NB4 (cell line): Measurements from ENCODE around the gene KDM6B.
A peak's percentile ranks its signal among the peaks of the same experiment; 100 is the strongest.

Source experiments
- DNase-seq: peaks from one replicate; pipeline ENCODE4 v3.0.0; 2010; ENCODE audit warnings: low read depth
- H3K4me3 ChIP-seq: one replicate; pipeline ENCODE4 v1.5.1; 2011; ENCODE audit warnings: mild to moderate bottlenecking, low read depth, low read length, moderate library complexity
- MYC ChIP-seq: IDR thresholded peaks from 2 replicates; pipeline ENCODE4 v1.6.1; 2011; ENCODE audit warnings: low read depth, low read length
- POLR2A ChIP-seq: IDR thresholded peaks from 2 replicates; pipeline ENCODE4 v1.6.1; 2011; ENCODE audit warnings: mild to moderate bottlenecking; ENCODE audit not compliant: insufficient read length; ENCODE audit errors: extremely low read depth
- TF ChIP-seq, protein P1 (sequence below): IDR thresholded peaks from one replicate; pipeline ENCODE4 v1.5.1; 2012; ENCODE audit warnings: low read depth, low read length
- TF ChIP-seq, protein P2 (sequence below): IDR thresholded peaks from 2 replicates; pipeline ENCODE4 v1.6.1; 2011; ENCODE audit warnings: low read depth, low read length

KDM6B gene

DNA sequence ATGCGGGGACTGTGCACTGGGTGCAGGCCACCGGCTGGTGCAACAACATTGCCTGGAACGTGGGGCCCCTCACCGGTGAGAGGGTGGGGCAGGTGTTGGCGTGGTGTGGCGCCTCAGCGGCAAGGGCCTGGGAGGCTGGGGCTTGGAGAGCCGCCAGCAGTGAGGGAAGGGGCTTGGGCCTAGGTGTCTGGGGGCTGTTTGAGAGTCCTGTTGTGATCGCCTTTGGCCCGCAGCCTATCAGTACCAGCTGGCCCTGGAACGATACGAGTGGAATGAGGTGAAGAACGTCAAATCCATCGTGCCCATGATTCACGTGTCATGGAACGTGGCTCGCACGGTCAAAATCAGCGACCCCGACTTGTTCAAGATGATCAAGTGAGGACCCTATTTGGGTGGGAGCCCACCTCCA lies 18.2 kb downstream of the KDM6B start:
- DNase-seq, result no peak
- TF ChIP-seq POLR2A, result no peak
- TF ChIP-seq, protein P1, sequence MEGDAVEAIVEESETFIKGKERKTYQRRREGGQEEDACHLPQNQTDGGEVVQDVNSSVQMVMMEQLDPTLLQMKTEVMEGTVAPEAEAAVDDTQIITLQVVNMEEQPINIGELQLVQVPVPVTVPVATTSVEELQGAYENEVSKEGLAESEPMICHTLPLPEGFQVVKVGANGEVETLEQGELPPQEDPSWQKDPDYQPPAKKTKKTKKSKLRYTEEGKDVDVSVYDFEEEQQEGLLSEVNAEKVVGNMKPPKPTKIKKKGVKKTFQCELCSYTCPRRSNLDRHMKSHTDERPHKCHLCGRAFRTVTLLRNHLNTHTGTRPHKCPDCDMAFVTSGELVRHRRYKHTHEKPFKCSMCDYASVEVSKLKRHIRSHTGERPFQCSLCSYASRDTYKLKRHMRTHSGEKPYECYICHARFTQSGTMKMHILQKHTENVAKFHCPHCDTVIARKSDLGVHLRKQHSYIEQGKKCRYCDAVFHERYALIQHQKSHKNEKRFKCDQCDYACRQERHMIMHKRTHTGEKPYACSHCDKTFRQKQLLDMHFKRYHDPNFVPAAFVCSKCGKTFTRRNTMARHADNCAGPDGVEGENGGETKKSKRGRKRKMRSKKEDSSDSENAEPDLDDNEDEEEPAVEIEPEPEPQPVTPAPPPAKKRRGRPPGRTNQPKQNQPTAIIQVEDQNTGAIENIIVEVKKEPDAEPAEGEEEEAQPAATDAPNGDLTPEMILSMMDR, result no peak
- TF ChIP-seq, protein P2, sequence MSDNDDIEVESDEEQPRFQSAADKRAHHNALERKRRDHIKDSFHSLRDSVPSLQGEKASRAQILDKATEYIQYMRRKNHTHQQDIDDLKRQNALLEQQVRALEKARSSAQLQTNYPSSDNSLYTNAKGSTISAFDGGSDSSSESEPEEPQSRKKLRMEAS, result no peak
- no peak for TF ChIP-seq MYC
- H3K4me3 ChIP-seq, result no peak overlapping the region

DNA sequence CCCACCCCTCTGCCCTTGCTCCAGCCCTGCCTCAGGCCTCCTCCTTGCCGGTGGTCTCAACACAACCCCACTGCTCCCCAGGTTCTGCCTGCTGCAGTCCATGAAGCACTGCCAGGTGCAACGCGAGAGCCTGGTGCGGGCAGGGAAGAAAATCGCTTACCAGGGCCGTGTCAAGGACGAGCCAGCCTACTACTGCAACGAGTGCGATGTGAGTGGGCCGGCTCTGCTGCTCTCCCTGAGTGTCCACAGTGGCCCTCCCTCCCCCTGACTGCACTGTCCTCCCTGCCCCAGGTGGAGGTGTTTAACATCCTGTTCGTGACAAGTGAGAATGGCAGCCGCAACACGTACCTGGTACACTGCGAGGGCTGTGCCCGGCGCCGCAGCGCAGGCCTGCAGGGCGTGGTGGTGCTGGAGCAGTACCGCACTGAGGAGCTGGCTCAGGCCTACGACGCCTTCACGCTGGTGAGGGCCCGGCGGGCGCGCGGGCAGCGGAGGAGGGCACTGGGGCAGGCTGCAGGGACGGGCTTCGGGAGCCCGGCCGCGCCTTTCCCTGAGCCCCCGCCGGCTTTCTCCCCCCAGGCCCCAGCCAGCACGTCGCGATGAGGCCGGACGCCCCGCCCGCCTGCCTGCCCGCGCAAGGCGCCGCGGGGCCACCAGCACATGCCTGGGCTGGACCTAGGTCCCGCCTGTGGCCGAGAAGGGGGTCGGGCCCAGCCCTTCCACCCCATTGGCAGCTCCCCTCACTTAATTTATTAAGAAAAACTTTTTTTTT lies 19.1 kb downstream of the KDM6B start:
- TF ChIP-seq, protein P1, result no peak
- TF ChIP-seq, protein P2, result no peak
- no peak for TF ChIP-seq MYC
- TF ChIP-seq POLR2A, result no peak
- no peak overlapping the region for H3K4me3 ChIP-seq
- no peak for DNase-seq

DNA sequence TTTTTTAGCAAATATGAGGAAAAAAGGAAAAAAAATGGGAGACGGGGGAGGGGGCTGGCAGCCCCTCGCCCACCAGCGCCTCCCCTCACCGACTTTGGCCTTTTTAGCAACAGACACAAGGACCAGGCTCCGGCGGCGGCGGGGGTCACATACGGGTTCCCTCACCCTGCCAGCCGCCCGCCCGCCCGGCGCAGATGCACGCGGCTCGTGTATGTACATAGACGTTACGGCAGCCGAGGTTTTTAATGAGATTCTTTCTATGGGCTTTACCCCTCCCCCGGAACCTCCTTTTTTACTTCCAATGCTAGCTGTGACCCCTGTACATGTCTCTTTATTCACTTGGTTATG lies 19.6 kb downstream of the KDM6B start:
- no peak for DNase-seq
- no peak overlapping the region for H3K4me3 ChIP-seq
- TF ChIP-seq, protein P1, result no peak
- TF ChIP-seq, protein P2, result no peak
- TF ChIP-seq POLR2A (no peak), MYC (no peak)

DNA sequence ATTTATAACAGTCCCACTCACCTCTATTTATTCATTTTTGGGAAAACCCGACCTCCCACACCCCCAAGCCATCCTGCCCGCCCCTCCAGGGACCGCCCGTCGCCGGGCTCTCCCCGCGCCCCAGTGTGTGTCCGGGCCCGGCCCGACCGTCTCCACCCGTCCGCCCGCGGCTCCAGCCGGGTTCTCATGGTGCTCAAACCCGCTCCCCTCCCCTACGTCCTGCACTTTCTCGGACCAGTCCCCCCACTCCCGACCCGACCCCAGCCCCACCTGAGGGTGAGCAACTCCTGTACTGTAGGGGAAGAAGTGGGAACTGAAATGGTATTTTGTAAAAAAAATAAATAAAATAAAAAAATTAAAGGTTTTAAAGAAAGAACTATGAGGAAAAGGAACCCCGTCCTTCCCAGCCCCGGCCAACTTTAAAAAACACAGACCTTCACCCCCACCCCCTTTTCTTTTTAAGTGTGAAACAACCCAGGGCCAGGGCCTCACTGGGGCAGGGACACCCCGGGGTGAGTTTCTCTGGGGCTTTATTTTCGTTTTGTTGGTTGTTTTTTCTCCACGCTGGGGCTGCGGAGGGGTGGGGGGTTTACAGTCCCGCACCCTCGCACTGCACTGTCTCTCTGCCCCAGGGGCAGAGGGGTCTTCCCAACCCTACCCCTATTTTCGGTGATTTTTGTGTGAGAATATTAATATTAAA lies 20.2 kb downstream of the KDM6B start:
- H3K4me3 ChIP-seq, result no peak overlapping the region
- TF ChIP-seq POLR2A (no peak), MYC (no peak)
- TF ChIP-seq, protein P1, result no peak
- TF ChIP-seq, protein P2, result no peak
- DNase-seq, result no peak

DNA sequence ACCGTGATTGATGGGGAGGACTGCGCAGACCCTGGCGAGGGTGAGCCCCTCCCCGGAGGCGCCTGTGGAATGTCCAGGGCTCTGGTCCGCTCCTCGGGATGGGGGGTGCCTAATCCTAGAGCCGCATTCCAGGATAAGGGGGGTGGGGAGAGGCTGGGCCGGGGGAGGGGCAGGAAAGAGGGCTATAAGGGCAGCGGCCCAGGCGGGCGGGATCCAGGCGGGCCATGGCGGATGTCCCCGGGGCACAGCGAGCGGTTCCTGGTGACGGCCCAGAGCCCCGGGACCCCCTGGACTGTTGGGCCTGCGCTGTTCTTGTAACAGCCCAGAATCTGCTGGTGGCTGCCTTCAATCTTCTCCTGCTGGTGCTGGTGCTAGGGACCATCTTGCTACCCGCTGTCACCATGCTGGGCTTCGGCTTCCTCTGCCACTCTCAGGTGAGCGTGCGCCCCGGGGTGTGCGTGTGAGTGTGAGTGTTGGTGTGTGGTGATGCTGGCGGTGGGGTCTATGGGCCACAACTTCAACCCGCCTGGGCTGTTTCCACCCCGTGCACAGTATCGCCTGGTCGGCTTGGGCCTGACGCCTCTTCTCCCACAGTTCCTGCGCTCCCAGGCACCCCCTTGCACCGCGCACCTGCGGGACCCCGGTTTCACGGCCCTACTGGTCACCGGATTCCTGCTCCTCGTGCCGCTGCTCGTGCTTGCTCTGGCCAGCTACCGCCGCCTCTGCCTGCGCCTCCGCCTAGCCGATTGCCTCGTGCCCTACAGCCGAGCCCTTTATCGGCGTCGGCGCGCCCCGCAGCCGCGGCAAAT lies 21.0 kb downstream of the KDM6B start, which contains the start of gene TMEM88:
TSS of gene TMEM88 (plus strand) at position 216 of the 809 bp plus-strand sequence. CDS start at position 225, 9 bp downstream.
- H3K4me3 ChIP-seq, result peak within 1 kb of the TSS; percentile 87
- no peak for DNase-seq

More for the DNA sequence above, 21.0 kb downstream of the KDM6B start, which contains the start of gene TMEM88:
- TF ChIP-seq POLR2A (no peak), MYC (no peak)
- TF ChIP-seq, protein P2, result no peak
- TF ChIP-seq, protein P1, result no peak
